ENCODE results near the gene IFNL4.
A peak's percentile ranks its signal among the peaks of the same experiment; 100 is the strongest.
"Not testable (repeated sequence)": the region's sequence is repeated elsewhere in the genome, so short reads cannot be mapped to it uniquely, and the experiment has no call there.

Gene IFNL4

DNA sequence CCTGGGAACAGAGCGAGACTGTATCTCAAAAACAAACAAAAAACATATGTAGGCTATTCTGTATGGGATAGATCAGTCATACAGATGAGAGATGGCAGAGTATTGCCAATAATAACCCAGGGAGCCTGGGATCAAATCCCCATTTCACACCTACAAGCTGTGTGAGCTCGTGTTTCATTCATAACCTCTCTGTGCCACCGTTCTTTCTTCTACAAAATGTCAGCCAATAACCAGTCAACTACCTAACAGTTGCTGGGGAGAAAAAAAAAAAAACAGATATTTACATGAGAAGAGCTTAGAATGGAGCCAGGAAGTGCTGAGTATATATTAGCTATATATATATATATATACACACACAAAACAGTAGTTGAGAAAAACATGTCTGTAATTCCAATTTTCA, 13.0 kb upstream of the IFNL4 start:
- no peak overlapping the region for H3K4me3 ChIP-seq (ENCODE audit: low read depth, low read length)

- H3K4me3 ChIP-seq (ENCODE audit: low read depth, low read length): no peak overlapping the region
Observed at GRCh38 chr19:39257227-39257626, 8.6 kb upstream of the IFNL4 start.

DNA sequence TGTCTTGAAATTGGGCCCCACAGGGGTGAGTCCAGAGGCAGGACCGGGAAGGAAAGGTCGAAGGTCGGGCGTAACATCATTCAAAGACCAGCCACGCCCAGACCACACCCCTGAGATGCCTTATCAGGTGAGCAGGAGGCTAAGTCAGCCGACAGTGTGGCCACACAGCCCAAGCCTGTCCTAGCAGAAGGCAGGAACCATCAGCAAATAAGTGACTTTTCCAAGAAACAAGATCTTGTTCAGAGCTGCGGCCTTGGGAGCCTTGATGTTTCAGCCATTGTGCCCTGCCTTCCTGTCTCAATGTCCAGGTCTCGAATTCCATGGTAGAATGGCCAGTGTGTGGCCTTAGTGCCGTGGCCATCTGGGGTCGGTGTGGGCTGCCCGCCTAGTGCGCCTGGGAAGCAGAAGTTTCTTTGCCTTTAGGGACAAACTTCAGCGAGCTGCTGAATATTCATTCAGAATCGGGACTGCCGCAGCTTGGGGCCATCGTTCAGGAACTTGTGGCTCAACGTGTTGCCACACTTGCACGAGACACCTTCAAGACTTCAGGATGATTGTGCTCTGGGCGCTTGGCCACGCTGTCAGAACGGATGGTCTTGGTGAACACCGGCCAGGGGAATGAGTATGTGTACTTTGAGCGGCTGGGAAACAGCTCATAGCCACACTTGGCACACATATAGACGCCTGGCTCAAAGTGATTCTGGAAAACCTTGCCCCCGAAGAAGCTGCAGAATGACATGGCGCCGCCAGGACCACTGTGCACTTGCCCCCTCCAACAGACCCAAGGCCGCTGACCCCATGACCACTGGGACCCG, 6.1 kb upstream of the IFNL4 start:
- H3K4me3 ChIP-seq (ENCODE audit: low read depth, low read length): no peak overlapping the region

- no peak overlapping the region for H3K4me3 ChIP-seq (ENCODE audit: low read depth, low read length)
Observed at GRCh38 chr19:39253374-39254149, 4.9 kb upstream of the IFNL4 start.

GRCh38 chr19:39252458-39252857, 3.8 kb upstream of the IFNL4 start:
- no peak overlapping the region for H3K4me3 ChIP-seq (ENCODE audit: low read depth, low read length)

GRCh38 chr19:39251846-39252245, 3.2 kb upstream of the IFNL4 start:
- H3K4me3 ChIP-seq (ENCODE audit: low read depth, low read length): no peak overlapping the region

- no peak overlapping the region for H3K4me3 ChIP-seq (ENCODE audit: low read depth, low read length)
Observed at GRCh38 chr19:39251081-39251480, 2.4 kb upstream of the IFNL4 start.

GRCh38 chr19:39247701-39248664, 673 bp downstream of the IFNL4 start:
- peak overlapping the region; percentile 4 for H3K4me3 ChIP-seq (ENCODE audit: low read depth, low read length)

- H3K4me3 ChIP-seq (ENCODE audit: low read depth, low read length): no peak overlapping the region
Observed at GRCh38 chr19:39246951-39247669, 1.5 kb downstream of the IFNL4 start.

- not testable (repeated sequence) for H3K4me3 ChIP-seq (ENCODE audit: low read depth, low read length)
Observed at GRCh38 chr19:39245166-39245565, 3.5 kb downstream of the IFNL4 start.

- not testable (repeated sequence) for H3K4me3 ChIP-seq (ENCODE audit: low read depth, low read length)
Observed at GRCh38 chr19:39244410-39245100, 4.1 kb downstream of the IFNL4 start, which contains the start of gene IFNL3. TSS of gene IFNL3 (minus strand) at chr19:39245006. CDS start at chr19:39244967, 39 bp downstream.

GRCh38 chr19:39243741-39244140, 4.9 kb downstream of the IFNL4 start:
- H3K4me3 ChIP-seq (ENCODE audit: low read depth, low read length): not testable (repeated sequence)

DNA sequence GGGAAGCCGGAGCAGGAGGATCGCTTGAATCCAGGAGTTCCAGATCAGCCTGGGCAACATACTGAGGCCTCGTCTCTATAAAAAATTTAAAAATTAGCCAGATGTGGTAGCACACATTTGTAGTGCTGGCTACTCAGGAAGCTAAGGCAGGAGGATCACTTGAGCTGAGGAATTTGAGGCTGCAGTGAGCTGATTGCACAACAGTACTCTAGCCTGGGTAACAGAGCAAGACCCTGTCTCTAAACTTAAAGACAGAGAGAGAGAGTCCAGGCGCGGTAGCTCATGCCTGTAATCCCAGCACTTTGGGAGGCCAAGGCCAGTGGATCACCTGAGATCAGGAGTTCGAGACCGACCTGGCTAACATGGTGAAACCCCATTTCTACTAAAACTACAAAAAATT, 8.2 kb downstream of the IFNL4 start:
- H3K4me3 ChIP-seq (ENCODE audit: low read depth, low read length): no peak overlapping the region

DNA sequence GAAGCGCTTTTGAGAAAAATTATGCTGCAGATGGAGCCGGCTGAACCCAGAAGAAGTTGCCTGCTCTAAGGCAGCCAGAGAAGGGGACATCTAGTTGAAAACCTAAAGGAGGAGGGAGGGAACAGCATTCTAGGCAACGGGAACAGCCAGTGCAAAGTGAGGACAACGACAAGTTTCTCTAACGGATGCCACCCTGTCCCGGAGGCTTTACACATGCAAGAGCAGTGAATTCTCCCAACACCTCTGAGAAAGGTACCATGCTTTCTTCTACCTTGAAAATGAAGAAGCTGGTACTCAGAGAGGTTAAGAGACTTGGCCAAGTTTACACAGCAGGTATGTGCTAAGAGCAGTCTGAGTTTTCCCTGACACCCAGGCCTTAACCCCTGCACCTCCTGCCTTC, 9.7 kb downstream of the IFNL4 start:
- H3K4me3 ChIP-seq (ENCODE audit: low read depth, low read length): no peak overlapping the region

- no peak overlapping the region for H3K4me3 ChIP-seq (ENCODE audit: low read depth, low read length)
Observed at GRCh38 chr19:39238209-39238608, 10.4 kb downstream of the IFNL4 start.

DNA sequence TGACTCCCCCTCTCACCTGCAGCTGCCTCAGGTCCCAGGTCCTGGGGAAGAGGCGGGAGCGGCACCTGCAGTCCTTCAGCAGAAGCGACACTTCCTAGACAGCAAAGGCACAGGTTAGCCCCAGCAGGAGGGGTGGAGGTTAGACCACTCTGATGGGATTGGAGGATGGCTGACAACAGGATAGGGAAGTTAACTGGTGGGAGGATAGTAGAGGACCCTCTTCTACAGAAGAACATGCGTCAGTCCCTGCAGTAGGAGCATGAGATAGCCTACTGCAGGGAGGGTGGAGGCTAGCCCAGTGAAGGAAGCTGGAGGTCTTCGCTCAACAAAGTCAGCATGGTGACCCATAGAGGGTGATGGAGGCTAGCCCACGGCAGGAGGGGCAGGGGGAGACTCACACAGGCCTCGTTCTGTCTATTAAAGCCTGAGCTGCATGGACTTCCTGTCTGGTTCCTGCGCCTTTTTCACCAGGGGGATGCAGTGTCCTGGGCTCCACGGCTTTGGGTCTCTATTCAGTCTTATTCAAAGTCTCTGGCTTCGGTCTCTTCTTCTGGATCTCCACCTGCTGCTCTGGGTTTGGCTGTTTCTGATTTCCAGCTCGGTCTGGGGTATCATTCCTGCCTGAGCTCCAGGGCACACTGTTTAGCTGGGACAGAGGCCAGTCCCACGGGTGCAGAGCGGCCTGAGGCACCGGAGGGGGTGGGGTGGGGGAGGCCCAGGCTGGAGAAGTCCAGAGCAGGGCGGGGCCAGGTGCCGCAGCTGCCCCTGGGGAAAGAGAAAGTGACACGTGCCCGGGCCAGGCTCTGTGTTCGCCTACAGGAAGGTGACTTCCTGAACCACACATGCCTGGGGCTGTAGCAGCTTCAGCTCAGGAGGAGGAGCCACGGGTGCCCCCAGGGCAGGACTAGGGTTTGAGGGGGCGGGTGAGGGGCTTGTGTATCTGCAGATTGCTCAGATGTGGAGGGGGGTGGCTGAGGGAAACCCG, 11.2 kb downstream of the IFNL4 start:
- no peak overlapping the region for H3K4me3 ChIP-seq (ENCODE audit: low read depth, low read length)

GRCh38 chr19:39236527-39236926, 12.1 kb downstream of the IFNL4 start:
- no peak overlapping the region for H3K4me3 ChIP-seq (ENCODE audit: low read depth, low read length)

- H3K4me3 ChIP-seq (ENCODE audit: low read depth, low read length): no peak overlapping the region
Observed at GRCh38 chr19:39232708-39233107, 15.9 kb downstream of the IFNL4 start.

Measured in iPS-11a (cell line).